Suprapubic skin (tissue), 4 donors: ENCODE data around the gene GRPEL1.

Source experiments
- CTCF ChIP-seq, 2 donors: fragments of 200-600 bp in 1 of 2; fragments of 450-650 bp in 1 of 2; sonication (generic) in 1 of 2; IDR thresholded peaks; one replicate each; pipeline ENCODE4 v1.5.1; 2016 to 2019; ENCODE audit warnings: antibody characterized with exemption in 2 of 2, mild to moderate bottlenecking in 1 of 2, moderate library complexity in 1 of 2
- EP300 ChIP-seq: sonication (generic); formaldehyde crosslinking; IDR thresholded peaks from one replicate; pipeline ENCODE4 v1.6.1; 2017; ENCODE audit warnings: antibody characterized with exemption
- POLR2A ChIP-seq, 2 donors: fragments of 450-650 bp; IDR thresholded peaks; one replicate each; pipeline ENCODE4 v1.6.1; 2017; ENCODE audit warnings: antibody characterized with exemption in 2 of 2, mild to moderate bottlenecking in 2 of 2, moderate library complexity in 2 of 2
- POLR2AphosphoS5 ChIP-seq, 3 donors: sonication (generic); formaldehyde crosslinking; IDR thresholded peaks; one replicate each; pipeline ENCODE4 v1.6.1; 2017; ENCODE audit warnings: antibody characterized with exemption in 3 of 3

- TF ChIP-seq POLR2AphosphoS5 (IDR thresholded peaks at IDR 0.05): no peak
- no peak for TF ChIP-seq CTCF (IDR thresholded peaks at IDR 0.05)
- no peak for TF ChIP-seq POLR2A (IDR thresholded peaks at IDR 0.05)
- TF ChIP-seq EP300: no peak
These were observed 13.6 kb downstream of the GRPEL1 start for GRCh38 chr4:7054106-7054880.
